T-cell (primary cell): Measurements from ENCODE around the gene SOX6. TPM values are rescaled to one million over a fixed set of nuclear protein-coding genes. Genes with fewer than 3 reads are reported as not detected.

ENCODE experiments used
- ATAC-seq, 4 experiments: fragments of 200-7000 bp in 3 of 4; fragments of 150-1000 bp in 1 of 4; cut with Tn5 transposase; replicated peaks in 1 of 4; 1 replicate in 3 of 4; 2 replicates in 1 of 4; pipeline ENCODE4 v1.10.0; 2021; ENCODE audit warnings: moderate library complexity in 3 of 4, mild to moderate bottlenecking in 2 of 4, moderate number of reproducible peaks in 1 of 4
- CTCF ChIA-PET, 2 donors: fragments of 300-600 bp; sonication (Branson Sonifier 250); formaldehyde crosslinking; loops; one replicate each; lab custom pipeline; 2022; ENCODE audit warnings: antibody characterized with exemption in 2 of 2; lab: Charles Lee
- POLR2A ChIA-PET, 2 donors: fragments of 300-600 bp; sonication (Branson Sonifier 250); formaldehyde crosslinking; loops; one replicate each; lab custom pipeline; 2022; ENCODE audit warnings: antibody characterized with exemption in 2 of 2; lab: Charles Lee
- DNase-seq, 35 experiments: peaks; one replicate each; pipeline versions ENCODE4 v3.0.0 to v3.0.0-alpha.2; 2013 to 2023
- H3K27ac ChIP-seq: one replicate; pipeline ENCODE4 v1.5.1; 2013; ENCODE audit warnings: low read length
- H3K27me3 ChIP-seq, 2 experiments: replicated peaks in 1 of 2; 1 replicate in 1 of 2; 2 replicates in 1 of 2; pipeline versions ENCODE4 v1.6.1 to v1.7.0; 2013; ENCODE audit warnings: low read length in 1 of 2, mixed read lengths in 1 of 2; ENCODE audit not compliant: control insufficient read depth in 2 of 2, insufficient read depth in 2 of 2; ENCODE audit errors: extremely low read depth in 1 of 2
- H3K36me3 ChIP-seq, 2 donors: 1 replicate in 1 of 2; 2 replicates in 1 of 2; pipeline versions ENCODE4 v1.6.1 to v1.7.0; 2013; ENCODE audit warnings: low read length in 1 of 2; ENCODE audit not compliant: control insufficient read depth in 2 of 2, insufficient read depth in 1 of 2; ENCODE audit errors: extremely low read depth in 1 of 2
- H3K4me1 ChIP-seq, 2 experiments: 1 replicate in 1 of 2; 2 replicates in 1 of 2; pipeline versions ENCODE4 v1.6.1 to v1.7.0; 2013; ENCODE audit warnings: low read length in 2 of 2, mixed read lengths in 1 of 2; ENCODE audit not compliant: insufficient read depth in 2 of 2, control insufficient read depth in 1 of 2; ENCODE audit errors: extremely low read depth in 1 of 2
- H3K4me3 ChIP-seq, 2 donors: 1 replicate in 1 of 2; 2 replicates in 1 of 2; pipeline versions ENCODE4 v1.5.1 to v1.7.0; 2013; ENCODE audit warnings: mild to moderate bottlenecking in 2 of 2, low read length in 1 of 2, moderate library complexity in 1 of 2; ENCODE audit not compliant: control insufficient read depth in 1 of 2; ENCODE audit errors: extremely low read depth in 1 of 2
- H3K9me3 ChIP-seq: 2 replicates; pipeline ENCODE4 v1.7.0; 2013
- H3K27ac Mint-ChIP-seq, 2 donors: one replicate each; pipeline ENCODE4 v1.8.0; 2020 to 2021; ENCODE audit warnings: mild to moderate bottlenecking in 2 of 2, mixed read lengths in 2 of 2
- H3K27me3 Mint-ChIP-seq, 2 donors: one replicate each; pipeline ENCODE4 v1.8.0; 2021 to 2022; ENCODE audit warnings: mixed read lengths in 2 of 2
- H3K36me3 Mint-ChIP-seq: one replicate; pipeline ENCODE4 v1.8.0; 2021; ENCODE audit warnings: mixed read lengths
- H3K4me1 Mint-ChIP-seq, 3 donors: one replicate each; pipeline ENCODE4 v1.8.0; 2020 to 2022; ENCODE audit warnings: mixed read lengths in 3 of 3, mild to moderate bottlenecking in 1 of 3
- H3K4me3 Mint-ChIP-seq, 3 donors: one replicate each; pipeline ENCODE4 v1.8.0; 2020 to 2022; ENCODE audit warnings: mild to moderate bottlenecking in 3 of 3, mixed read lengths in 3 of 3, moderate library complexity in 3 of 3
- H3K9me3 Mint-ChIP-seq, 3 donors: one replicate each; pipeline ENCODE4 v1.8.0; 2020 to 2022; ENCODE audit warnings: mixed read lengths in 3 of 3
- WGBS: methylation state at CpG from one replicate; pipeline ENCODE4 v1.1.5; 2013; ENCODE audit warnings: missing lambda C conversion rate; ENCODE audit not compliant: insufficient coverage; 5-methylcytosine and 5-hydroxymethylcytosine counted together
- total RNA-seq, 35 experiments: library from RNA in 6 of 35; stranded (reverse) in 6 of 35; fragments of 120-200 nt in 1 of 35; gene quantifications; one replicate each; pipeline versions ENCODE4 v1.2.1 to v1.2.4 and lab custom pipeline; 2013 to 2026

SOX6 gene
- total RNA-seq, 5 donors from 2014 or later (not counting 1 experiment from before 2014, with no cell fraction given) = 0.16 TPM; not detected in 4

DNA sequence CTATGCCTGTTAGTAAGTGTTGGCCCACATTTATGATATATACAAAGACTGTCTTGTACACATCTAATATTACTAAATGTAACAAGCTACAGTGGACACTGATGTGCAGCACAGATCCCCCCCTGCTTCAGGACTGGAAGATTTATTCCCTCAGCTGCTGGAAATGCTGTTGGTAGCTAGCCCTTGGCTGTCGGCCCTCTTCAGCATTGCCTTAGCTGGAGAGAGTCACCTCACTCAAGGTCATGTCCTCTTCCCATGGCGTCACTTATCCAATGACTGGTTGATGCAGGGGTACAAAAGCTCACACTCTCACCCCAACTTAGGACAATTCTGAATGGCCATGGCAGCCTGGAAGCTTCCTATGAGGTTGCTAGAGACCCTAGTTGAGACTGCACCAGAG is 312.7 kb downstream of the SOX6 start:
- H3K4me1 ChIP-seq = no peaks in the 10 kb centered on the region
- H3K9me3 ChIP-seq = no peaks in the 10 kb centered on the region
- no peak overlapping the region for H3K4me3 ChIP-seq
- DNase-seq (no peak), ATAC-seq (no peak)
- Mint-ChIP-seq H3K27me3 (no peaks in the 10 kb centered on the region), H3K4me3 (no peak overlapping the region), H3K4me1 (no peaks in the 10 kb centered on the region), H3K27ac (no peak overlapping the region), H3K36me3 (no peaks in the 10 kb centered on the region), H3K9me3 (peaks cover 0 to 2% (median 0%) of the 10 kb centered on the region in 3 donors)
- no peaks in the 10 kb centered on the region for H3K36me3 ChIP-seq
- H3K27me3 ChIP-seq = no peaks in the 10 kb centered on the region
- POLR2A ChIA-PET = no interaction called here
- no peak overlapping the region for H3K27ac ChIP-seq
- CTCF ChIA-PET = no interaction called here
- WGBS = no CpG with 5 or more reads among the region's 2 CpGs

DNA sequence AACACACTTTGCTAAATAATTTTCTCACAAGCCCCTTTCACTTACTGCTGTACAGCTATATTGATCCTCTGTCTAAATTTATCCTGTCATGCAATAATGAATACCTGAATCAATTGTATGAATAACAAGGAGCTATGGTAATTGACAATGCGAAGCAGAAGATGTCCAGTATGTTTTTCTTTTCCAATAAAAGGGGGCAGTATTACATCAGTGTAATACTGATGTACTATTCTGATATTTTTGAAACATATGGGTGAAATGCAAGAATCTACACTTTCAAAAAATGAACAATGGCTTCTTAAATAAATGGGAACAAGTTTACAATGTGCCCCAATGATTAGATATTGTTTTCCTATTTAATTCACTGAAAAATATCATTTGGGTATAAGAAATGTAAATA is 315.1 kb downstream of the SOX6 start:
- Histone ChIP-seq H3K9me3 (no peaks in the 10 kb centered on the region), H3K4me3 (no peak overlapping the region), H3K4me1 (no peaks in the 10 kb centered on the region), H3K27ac (no peak overlapping the region), H3K27me3 (no peaks in the 10 kb centered on the region), H3K36me3 (no peaks in the 10 kb centered on the region)
- WGBS = no CpG with 5 or more reads among the region's 1 CpG
- H3K4me1 Mint-ChIP-seq = no peaks in the 10 kb centered on the region
- ChIA-PET CTCF (no interaction called here), POLR2A (no interaction called here)
- H3K4me3 Mint-ChIP-seq = no peak overlapping the region
- DNase-seq (no peak), ATAC-seq (no peak)
- no peak overlapping the region for H3K27ac Mint-ChIP-seq
- no peaks in the 10 kb centered on the region for H3K36me3 Mint-ChIP-seq
- H3K9me3 Mint-ChIP-seq = peaks cover 0 to 2% (median 0%) of the 10 kb centered on the region in 3 donors
- H3K27me3 Mint-ChIP-seq = no peaks in the 10 kb centered on the region

DNA sequence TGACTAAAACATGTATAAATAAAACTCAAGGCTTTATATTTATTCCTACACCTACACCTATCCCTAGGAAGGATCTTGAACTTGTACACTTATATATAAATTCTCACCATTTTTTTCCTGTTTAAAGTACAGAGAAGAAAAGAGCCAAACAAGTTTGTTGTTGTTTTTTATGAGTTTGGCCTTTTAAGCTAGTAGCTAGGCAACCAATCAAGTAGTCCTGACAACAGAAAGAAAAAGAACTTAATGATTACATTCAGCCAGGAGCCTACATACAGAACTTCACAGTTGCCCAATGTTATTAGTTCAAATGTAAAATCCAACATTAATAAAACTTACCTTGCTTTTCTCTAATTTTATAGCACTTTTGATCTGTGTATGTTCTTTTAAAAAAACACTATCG is 316.2 kb downstream of the SOX6 start:
- H3K36me3 ChIP-seq = no peaks in the 10 kb centered on the region
- H3K27ac ChIP-seq = no peak overlapping the region
- Mint-ChIP-seq H3K27me3 (no peaks in the 10 kb centered on the region), H3K27ac (no peak overlapping the region), H3K4me3 (no peak overlapping the region), H3K4me1 (no peaks in the 10 kb centered on the region), H3K36me3 (no peaks in the 10 kb centered on the region), H3K9me3 (peaks cover 0 to 2% (median 0%) of the 10 kb centered on the region in 3 donors)
- H3K27me3 ChIP-seq = no peaks in the 10 kb centered on the region
- ChIA-PET CTCF (no interaction called here), POLR2A (no interaction called here)
- no peaks in the 10 kb centered on the region for H3K9me3 ChIP-seq
- no peak overlapping the region for H3K4me3 ChIP-seq
- no peak for ATAC-seq
- no peaks in the 10 kb centered on the region for H3K4me1 ChIP-seq
- DNase-seq = no peak
- WGBS = no CpG with 5 or more reads among the region's 1 CpG

DNA sequence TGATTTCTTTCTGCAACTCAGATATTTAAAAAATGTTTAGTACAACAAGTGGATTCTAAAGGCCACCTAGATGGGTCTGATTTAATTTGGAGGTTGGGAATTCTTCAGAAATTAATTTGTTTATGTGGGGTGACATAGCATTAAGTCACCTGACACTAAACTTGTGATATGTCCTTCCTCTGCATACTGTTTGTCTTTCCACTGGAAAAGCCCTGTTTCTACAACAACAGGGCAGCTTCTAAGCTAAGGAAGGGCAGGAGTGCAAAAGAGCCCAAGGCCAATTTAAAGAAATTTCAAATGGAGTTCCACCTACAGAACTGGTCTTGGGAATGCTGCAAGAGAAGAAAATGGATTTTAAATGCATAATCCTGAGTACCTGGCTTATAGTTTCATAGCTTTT is 319.2 kb downstream of the SOX6 start:
- Histone ChIP-seq H3K27me3 (no peaks in the 10 kb centered on the region), H3K36me3 (no peaks in the 10 kb centered on the region), H3K4me1 (no peaks in the 10 kb centered on the region), H3K27ac (no peak overlapping the region), H3K4me3 (no peak overlapping the region), H3K9me3 (no peaks in the 10 kb centered on the region)
- Mint-ChIP-seq H3K9me3 (peaks cover 0 to 7% (median 0%) of the 10 kb centered on the region in 3 donors), H3K27me3 (no peaks in the 10 kb centered on the region), H3K4me3 (no peak overlapping the region), H3K27ac (no peak overlapping the region), H3K36me3 (no peaks in the 10 kb centered on the region), H3K4me1 (no peaks in the 10 kb centered on the region)
- ChIA-PET CTCF (no interaction called here), POLR2A (no interaction called here)
- no peak for DNase-seq
- ATAC-seq = no peak

DNA sequence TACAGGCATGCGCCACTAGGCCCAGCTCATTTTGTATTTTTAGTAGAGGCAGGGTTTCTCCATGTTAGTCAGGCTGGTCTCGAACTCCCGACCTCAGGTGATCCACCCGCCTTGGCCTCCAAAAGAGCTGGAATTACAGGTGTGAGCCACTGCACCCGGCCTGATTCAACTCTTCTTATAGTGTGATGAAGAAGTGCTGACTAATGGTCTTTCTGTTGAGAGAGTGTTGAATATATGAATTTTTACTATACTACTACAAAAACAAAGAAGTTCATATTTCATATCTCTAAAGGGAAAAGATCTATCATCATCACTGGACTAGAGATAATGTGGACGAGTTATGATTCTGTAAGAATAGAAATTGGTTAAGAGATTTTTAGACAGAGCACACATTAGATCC is 320.1 kb downstream of the SOX6 start:
- no peaks in the 10 kb centered on the region for H3K4me1 Mint-ChIP-seq
- no peaks in the 10 kb centered on the region for H3K27me3 Mint-ChIP-seq
- POLR2A ChIA-PET = no interaction called here
- peaks cover 0 to 7% (median 0%) of the 10 kb centered on the region in 3 donors for H3K9me3 Mint-ChIP-seq
- CTCF ChIA-PET = no interaction called here
- DNase-seq (no peak), ATAC-seq (no peak)
- Histone ChIP-seq H3K4me1 (no peaks in the 10 kb centered on the region), H3K4me3 (no peak overlapping the region), H3K27me3 (no peaks in the 10 kb centered on the region), H3K27ac (no peak overlapping the region), H3K36me3 (no peaks in the 10 kb centered on the region), H3K9me3 (no peaks in the 10 kb centered on the region)
- H3K36me3 Mint-ChIP-seq = no peaks in the 10 kb centered on the region
- no peak overlapping the region for H3K4me3 Mint-ChIP-seq
- no peak overlapping the region for H3K27ac Mint-ChIP-seq
- no CpG with 5 or more reads among the region's 6 CpGs for WGBS

DNA sequence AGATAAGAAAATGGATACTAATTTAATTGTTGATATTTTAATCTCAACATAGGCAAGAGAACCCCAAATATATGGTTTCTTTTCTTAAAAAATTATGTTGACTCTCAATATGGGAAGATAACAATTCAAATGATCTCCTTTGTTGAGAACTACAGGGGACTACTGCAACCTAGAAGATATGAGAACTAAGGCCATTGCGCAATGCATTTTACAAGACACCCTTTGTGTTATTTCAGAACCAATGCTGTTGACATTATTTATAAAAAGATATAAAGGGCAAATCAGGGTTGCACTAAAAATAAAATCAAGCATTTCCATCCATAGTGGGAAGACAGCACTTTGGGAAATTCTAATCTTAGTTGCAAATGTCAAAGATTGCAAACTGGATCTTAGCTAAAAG is 322.3 kb downstream of the SOX6 start:
- Mint-ChIP-seq H3K9me3 (peaks cover 0 to 7% (median 0%) of the 10 kb centered on the region in 3 donors), H3K27ac (no peak overlapping the region), H3K4me3 (no peak overlapping the region), H3K27me3 (no peaks in the 10 kb centered on the region), H3K4me1 (no peaks in the 10 kb centered on the region), H3K36me3 (no peaks in the 10 kb centered on the region)
- Histone ChIP-seq H3K4me3 (no peak overlapping the region), H3K36me3 (no peaks in the 10 kb centered on the region), H3K27ac (no peak overlapping the region), H3K27me3 (no peaks in the 10 kb centered on the region), H3K9me3 (no peaks in the 10 kb centered on the region), H3K4me1 (no peaks in the 10 kb centered on the region)
- POLR2A ChIA-PET = no interaction called here
- DNase-seq (no peak), ATAC-seq (no peak)
- CTCF ChIA-PET = no interaction called here
- no CpG with 5 or more reads among the region's 1 CpG for WGBS

- H3K4me1 Mint-ChIP-seq = no peaks in the 10 kb centered on the region
- peaks cover 0 to 7% (median 0%) of the 10 kb centered on the region in 3 donors for H3K9me3 Mint-ChIP-seq
- ChIA-PET POLR2A (no interaction called here), CTCF (no interaction called here)
- H3K36me3 ChIP-seq = no peaks in the 10 kb centered on the region
- 79% methylated on average over 3 of the region's 3 CpGs for WGBS
- no peak overlapping the region for H3K4me3 ChIP-seq
- H3K4me3 Mint-ChIP-seq = no peak overlapping the region
- ATAC-seq (no peak), DNase-seq (no peak)
- no peaks in the 10 kb centered on the region for H3K9me3 ChIP-seq
- H3K27ac Mint-ChIP-seq = no peak overlapping the region
- no peaks in the 10 kb centered on the region for H3K27me3 ChIP-seq
- no peaks in the 10 kb centered on the region for H3K4me1 ChIP-seq
- no peak overlapping the region for H3K27ac ChIP-seq
- H3K36me3 Mint-ChIP-seq = no peaks in the 10 kb centered on the region
- no peaks in the 10 kb centered on the region for H3K27me3 Mint-ChIP-seq
Observed at GRCh38 chr11:16032974-16033373, 323.4 kb downstream of the SOX6 start.
